Left cardiac atrium (tissue), 4 donors: ENCODE measurements around the gene KDM2A. TPM values are rescaled to one million over a fixed set of nuclear protein-coding genes. Genes with fewer than 3 reads are reported as not detected.

ENCODE experiments used
- ATAC-seq, 2 donors: fragments of 200-7000 bp; cut with Tn5 transposase; one replicate each; pipeline ENCODE4 v1.9.1; 2020; ENCODE audit warnings: mild to moderate bottlenecking in 2 of 2, moderate library complexity in 2 of 2
- DNase-seq: peaks from one replicate; pipeline ENCODE4 v3.0.0-alpha.2; 2020
- intact Hi-C, 2 donors: fragments of 100-400 bp; cut with DNase I; formaldehyde crosslinking; loops; one replicate each; pipeline versions ENCODE4 v1.14.1 to v1.15.1; 2022 to 2023
- total RNA-seq, 2 donors: library from RNA; stranded (reverse); fragmentation: NEBNext Ultra II Directional; extraction: Animal tissue kit (Norgen Biotek cat#: 25700); gene quantifications; one replicate each; pipeline ENCODE4 v1.2.1, GENCODE V29; 2021
- donor health status: DM: no; HTN: yes; CAD: no.
- donor health status: DM: no; HTN: yes; CAD: no; lungs with severe emphysema.
- donor health status: DM: yes; HTN: yes; CAD: no.
- donor health status: Dilated cardiomyopathy.

The KDM2A gene
- total RNA-seq, 2 donors from 2014 or later, result 38.2 to 46.7 TPM

- intact Hi-C loops, result no loop called here
- DNase-seq (no peak), ATAC-seq (peak; percentile 25 to 50)
Observed at GRCh38 chr11:67301951-67302516, 183.0 kb downstream of the KDM2A start.

DNA sequence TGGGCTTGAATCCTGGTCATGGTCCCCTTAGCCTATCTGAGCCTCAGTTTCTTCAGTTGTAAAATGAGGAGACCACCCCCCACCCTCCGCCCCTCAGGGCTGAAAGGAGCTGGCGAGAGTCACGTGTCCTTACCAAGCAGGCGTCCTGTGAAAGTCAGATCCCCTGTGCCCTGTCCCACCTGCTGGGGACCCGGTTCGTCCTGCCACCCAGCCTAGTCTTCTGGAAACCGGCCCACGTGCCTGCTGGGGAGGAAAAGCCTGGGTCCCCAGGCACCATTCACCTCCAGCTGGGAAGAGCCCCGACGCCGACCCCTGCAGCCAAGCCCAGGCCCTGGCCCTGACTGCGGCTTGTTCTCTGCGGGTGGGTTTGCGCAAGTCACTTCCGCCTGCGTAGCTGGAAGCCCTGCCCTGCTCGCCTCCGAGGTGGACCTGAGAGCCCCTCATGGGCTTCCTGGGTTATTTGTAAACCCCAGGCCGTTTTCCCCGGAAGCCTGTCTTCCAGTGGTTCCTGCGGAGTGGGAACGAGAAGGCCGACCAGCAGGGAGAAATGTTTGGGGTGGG lies 183.6 kb downstream of the KDM2A start:
- no peak for DNase-seq
- ATAC-seq, result peak; percentile 22 to 38
- intact Hi-C loops, result no loop called here

- intact Hi-C loops, result no loop called here
- DNase-seq (peak; percentile 86), ATAC-seq (peak; percentile 90 to 92)
Observed at GRCh38 chr11:67303132-67303834, 184.2 kb downstream of the KDM2A start, which contains the start of gene SSH3. Gene SSH3, plus strand, starts transcription at chr11:67303530. Its CDS starts 96 bp downstream, at chr11:67303626.

DNA sequence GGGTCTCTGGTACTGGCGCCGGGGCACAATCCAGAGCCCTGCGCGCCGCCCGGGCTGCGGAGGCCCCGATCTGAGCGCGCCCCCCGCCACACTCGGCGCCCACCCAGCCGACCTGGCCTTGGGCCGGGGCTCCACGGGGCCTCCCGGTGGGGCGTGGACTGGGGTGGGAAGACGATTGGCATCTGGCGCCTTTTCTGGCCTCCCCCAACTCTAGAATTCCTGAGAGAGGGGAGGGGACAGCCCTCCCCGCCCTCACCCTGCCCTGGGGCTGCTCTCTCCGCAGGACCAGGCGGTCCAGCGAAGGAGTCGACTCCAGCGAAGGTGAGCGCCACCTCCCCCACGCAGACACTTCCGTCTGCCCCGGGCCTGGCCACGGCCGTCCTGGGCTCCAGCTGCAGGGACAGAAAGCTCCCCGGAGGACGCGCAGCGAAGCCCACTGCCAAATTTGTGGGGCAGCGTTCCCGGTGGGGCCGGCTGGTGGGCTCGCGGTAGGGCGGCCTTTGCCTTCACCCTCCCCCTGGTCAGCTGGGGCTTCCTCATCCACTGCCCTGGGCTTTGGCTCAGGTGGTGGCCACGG lies 184.9 kb downstream of the KDM2A start:
- no peak for DNase-seq
- intact Hi-C loops, result no loop called here
- ATAC-seq, result peak; percentile 35 to 41

DNA sequence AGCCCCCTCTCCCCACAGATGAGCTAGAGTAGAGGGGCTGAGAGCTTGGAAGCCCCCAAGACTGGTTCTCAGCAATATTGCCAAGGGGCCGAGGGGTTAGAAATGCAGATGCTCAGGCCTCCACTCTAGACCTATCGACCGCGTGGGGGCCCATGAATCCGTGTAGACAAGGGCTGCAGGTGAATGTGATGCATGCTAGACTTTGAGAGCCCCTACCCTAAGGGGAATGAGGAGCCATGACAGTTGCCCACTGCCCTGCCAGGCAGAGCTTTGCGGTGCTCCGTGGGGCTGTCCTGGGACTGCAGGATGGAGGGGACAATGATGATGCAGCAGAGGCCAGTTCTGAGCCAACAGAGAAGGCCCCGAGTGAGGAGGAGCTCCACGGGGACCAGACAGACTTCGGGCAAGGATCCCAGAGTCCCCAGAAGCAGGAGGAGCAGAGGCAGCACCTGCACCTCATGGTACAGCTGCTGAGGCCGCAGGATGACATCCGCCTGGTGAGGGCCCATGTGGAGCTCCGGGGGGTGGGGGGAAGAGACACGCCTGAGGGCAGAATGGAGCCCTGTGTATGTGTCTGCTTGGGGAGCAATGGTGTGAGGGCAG lies 185.5 kb downstream of the KDM2A start:
- intact Hi-C loops, result no loop called here
- DNase-seq (no peak), ATAC-seq (no peak)

- DNase-seq, result no peak
- intact Hi-C loops, result no loop called here
- no peak for ATAC-seq
Observed at GRCh38 chr11:67306769-67307544, 187.9 kb downstream of the KDM2A start.

GRCh38 chr11:67307545-67308001 lies 188.5 kb downstream of the KDM2A start:
- intact Hi-C loops, result no loop called here
- no peak for DNase-seq
- no peak for ATAC-seq

Other genes with a start within 250 kb of the KDM2A start
- gene PC, start 160.9 kb upstream of the KDM2A start, total RNA-seq, result 10 to 100 TPM; 21.2 to 39.1 TPM
- not detected for gene C11orf86, start 144.0 kb upstream of the KDM2A start, total RNA-seq
- 1 to 10 TPM in 1 of 2 donors, under 1 TPM in 1; 0.18 to 1.8 TPM for gene SYT12, start 96.1 kb upstream of the KDM2A start, total RNA-seq
- gene RHOD, start 62.4 kb upstream of the KDM2A start, total RNA-seq, result 10 to 100 TPM; 33.6 to 42.8 TPM
- gene GRK2, start 147.2 kb downstream of the KDM2A start, total RNA-seq, result 10 to 100 TPM; 51.6 to 52.6 TPM
- gene ANKRD13D, start 170.0 kb downstream of the KDM2A start, total RNA-seq, result 10 to 100 TPM; 22.1 to 22.6 TPM
- gene SSH3, start 184.3 kb downstream of the KDM2A start, total RNA-seq, result 10 to 100 TPM; 18.1 to 22.2 TPM
- 10 to 100 TPM; 54.5 to 59.3 TPM for gene POLD4, start 234.3 kb downstream of the KDM2A start, total RNA-seq